ENCODE measurements around the gene CHST13.

DNA sequence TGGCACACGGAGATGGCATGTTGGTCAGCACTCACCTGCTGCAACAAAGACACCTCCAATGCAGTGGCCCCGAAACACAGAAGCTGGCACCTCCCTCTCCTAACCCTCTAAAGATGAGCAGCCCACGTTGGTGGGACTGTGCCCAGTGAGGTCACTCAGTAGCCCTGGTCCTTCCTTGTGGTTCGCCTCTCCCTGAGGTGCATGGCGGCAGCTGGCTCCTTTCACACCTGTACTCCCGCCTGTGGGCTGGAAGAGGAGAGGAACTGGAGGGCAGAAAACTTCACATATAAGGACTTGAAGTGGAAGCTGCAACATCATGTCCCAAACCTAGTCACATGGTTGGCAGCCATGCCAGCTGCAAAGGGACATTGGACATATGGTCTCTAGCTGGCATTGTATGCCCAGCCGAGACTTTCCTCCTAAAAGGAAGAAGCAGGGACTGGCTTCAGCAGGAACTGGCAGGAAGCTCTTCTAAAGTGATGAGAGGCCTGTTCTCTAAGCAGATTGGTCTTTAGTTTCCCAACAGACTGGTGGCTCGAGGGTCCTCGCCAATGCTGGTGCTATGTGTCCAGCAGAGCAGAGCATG lies 45.5 kb downstream of the CHST13 start:
- TF ChIP-seq, protein P1, sequence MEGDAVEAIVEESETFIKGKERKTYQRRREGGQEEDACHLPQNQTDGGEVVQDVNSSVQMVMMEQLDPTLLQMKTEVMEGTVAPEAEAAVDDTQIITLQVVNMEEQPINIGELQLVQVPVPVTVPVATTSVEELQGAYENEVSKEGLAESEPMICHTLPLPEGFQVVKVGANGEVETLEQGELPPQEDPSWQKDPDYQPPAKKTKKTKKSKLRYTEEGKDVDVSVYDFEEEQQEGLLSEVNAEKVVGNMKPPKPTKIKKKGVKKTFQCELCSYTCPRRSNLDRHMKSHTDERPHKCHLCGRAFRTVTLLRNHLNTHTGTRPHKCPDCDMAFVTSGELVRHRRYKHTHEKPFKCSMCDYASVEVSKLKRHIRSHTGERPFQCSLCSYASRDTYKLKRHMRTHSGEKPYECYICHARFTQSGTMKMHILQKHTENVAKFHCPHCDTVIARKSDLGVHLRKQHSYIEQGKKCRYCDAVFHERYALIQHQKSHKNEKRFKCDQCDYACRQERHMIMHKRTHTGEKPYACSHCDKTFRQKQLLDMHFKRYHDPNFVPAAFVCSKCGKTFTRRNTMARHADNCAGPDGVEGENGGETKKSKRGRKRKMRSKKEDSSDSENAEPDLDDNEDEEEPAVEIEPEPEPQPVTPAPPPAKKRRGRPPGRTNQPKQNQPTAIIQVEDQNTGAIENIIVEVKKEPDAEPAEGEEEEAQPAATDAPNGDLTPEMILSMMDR (IDR thresholded peaks at IDR 0.05; ENCODE audit: borderline replicate concordance, extremely low read depth, low read length, poor library complexity, severe bottlenecking), result no peak
- no peak for TF ChIP-seq EZH2 (IDR thresholded peaks at IDR 0.05; ENCODE audit: borderline replicate concordance, low read depth, low read length, severe bottlenecking)
